SK-N-SH treated with all-trans-retinoic acid at 6 μM for 48 hours (cell line): Measurements from ENCODE around the gene PIM2.

Source experiments
- ATAC-seq: fragments of 200-7000 bp; cut with Tn5 transposase; 3 replicates; pipeline ENCODE4 v1.9.1; 2020; ENCODE audit warnings: mild to moderate bottlenecking, moderate library complexity
- ARNTL ChIP-seq: fragments of 450-650 bp; formaldehyde crosslinking; IDR thresholded peaks from 2 replicates; pipeline ENCODE4 v1.5.0; 2020; ENCODE audit warnings: low read depth, mild to moderate bottlenecking, moderate library complexity, borderline replicate concordance
- BACH2 ChIP-seq: fragments of 250-450 bp; sonication (Bioruptor Pico); IDR thresholded peaks from 2 replicates; pipeline ENCODE4 v1.9.0; 2021; ENCODE audit warnings: mild to moderate bottlenecking, borderline replicate concordance
- CREB5 ChIP-seq: fragments of 250-450 bp; sonication (Bioruptor Pico); IDR thresholded peaks from 2 replicates; pipeline ENCODE4 v1.5.1; 2020; ENCODE audit warnings: low read depth, mild to moderate bottlenecking, moderate library complexity
- CSDC2 ChIP-seq: fragments of 250-450 bp; sonication (Bioruptor Pico); IDR thresholded peaks from 2 replicates; pipeline ENCODE4 v1.5.0; 2020; ENCODE audit warnings: mild to moderate bottlenecking, moderate library complexity
- ESRRG ChIP-seq: fragments of 250-450 bp; sonication (Bioruptor Pico); IDR thresholded peaks from 2 replicates; pipeline ENCODE4 v1.6.1; 2021; ENCODE audit warnings: mild to moderate bottlenecking
- GLIS3 ChIP-seq: fragments of 250-450 bp; sonication (Bioruptor Pico); IDR thresholded peaks from 2 replicates; pipeline ENCODE4 v1.5.0; 2020; ENCODE audit warnings: mild to moderate bottlenecking, moderate library complexity
- ISL1 ChIP-seq: fragments of 250-450 bp; sonication (Bioruptor Pico); IDR thresholded peaks from 2 replicates; pipeline ENCODE4 v2.1.2; 2022; ENCODE audit warnings: mild to moderate bottlenecking, moderate library complexity
- OSR1 ChIP-seq: fragments of 250-450 bp; sonication (Bioruptor Pico); IDR thresholded peaks from 2 replicates; pipeline ENCODE4 v1.8.0; 2022; ENCODE audit warnings: moderate library complexity, mild to moderate bottlenecking, inconsistent platforms
- PATZ1 ChIP-seq: fragments of 250-450 bp; sonication (Bioruptor Pico); IDR thresholded peaks from 2 replicates; pipeline ENCODE4 v1.8.0; 2020; ENCODE audit warnings: mild to moderate bottlenecking, moderate library complexity, borderline replicate concordance
- POU6F1 ChIP-seq: fragments of 250-450 bp; sonication (Bioruptor Pico); IDR thresholded peaks from 2 replicates; pipeline ENCODE4 v1.8.0; 2021; ENCODE audit warnings: low read depth, mild to moderate bottlenecking, moderate library complexity, borderline replicate concordance
- PPARA ChIP-seq: fragments of 250-450 bp; sonication (Bioruptor Pico); IDR thresholded peaks from 2 replicates; pipeline ENCODE4 v1.5.0; 2020; ENCODE audit warnings: mild to moderate bottlenecking, borderline replicate concordance
- RARB ChIP-seq: fragments of 250-450 bp; sonication (Bioruptor Pico); IDR thresholded peaks from 2 replicates; pipeline ENCODE4 v1.8.0; 2021; ENCODE audit warnings: mild to moderate bottlenecking, moderate library complexity
- SNAI2 ChIP-seq: fragments of 250-450 bp; sonication (Bioruptor Pico); IDR thresholded peaks from 2 replicates; pipeline ENCODE4 v1.5.0; 2020; ENCODE audit warnings: mild to moderate bottlenecking, moderate library complexity
- TCF4 ChIP-seq: fragments of 250-450 bp; sonication (Bioruptor Pico); IDR thresholded peaks from 2 replicates; pipeline ENCODE4 v1.8.0; 2021; ENCODE audit warnings: mild to moderate bottlenecking, moderate library complexity, borderline replicate concordance
- TSHZ2 ChIP-seq: fragments of 250-450 bp; sonication (Bioruptor Pico); IDR thresholded peaks from 2 replicates; pipeline ENCODE4 v1.5.0; 2020; ENCODE audit warnings: mild to moderate bottlenecking, moderate library complexity
- ZC3H10 ChIP-seq: fragments of 250-450 bp; sonication (Bioruptor Pico); IDR thresholded peaks from 2 replicates; pipeline ENCODE4 v1.5.1; 2021; ENCODE audit warnings: mild to moderate bottlenecking, moderate library complexity
- ZFP3 ChIP-seq: fragments of 250-450 bp; sonication (Bioruptor Pico); IDR thresholded peaks from 2 replicates; pipeline ENCODE4 v1.5.0; 2020; ENCODE audit warnings: mild to moderate bottlenecking, moderate library complexity
- ZFP30 ChIP-seq: fragments of 450-650 bp; formaldehyde crosslinking; IDR thresholded peaks from 2 replicates; pipeline ENCODE4 v1.5.0; 2022; ENCODE audit warnings: mild to moderate bottlenecking, moderate library complexity
- ZNF565 ChIP-seq: fragments of 450-650 bp; formaldehyde crosslinking; conservative IDR thresholded peaks from 2 replicates; pipeline ENCODE4 v1.5.0; 2020; ENCODE audit warnings: low read depth, mild to moderate bottlenecking, moderate library complexity
- ZNF70 ChIP-seq: fragments of 450-650 bp; formaldehyde crosslinking; IDR thresholded peaks from 2 replicates; pipeline ENCODE4 v1.5.0; 2020; ENCODE audit warnings: mild to moderate bottlenecking, moderate library complexity
- ZNF8 ChIP-seq: fragments of 450-650 bp; formaldehyde crosslinking; IDR thresholded peaks from 2 replicates; pipeline ENCODE4 v1.5.0; 2020; ENCODE audit warnings: mild to moderate bottlenecking, moderate library complexity

Gene PIM2

GRCh38 chrX:48902135-48902534 lies 16.7 kb downstream of the PIM2 start:
- ATAC-seq, result no peak
- TF ChIP-seq PPARA (CRISPR knock-in tag) (no peak), PATZ1 (CRISPR knock-in tag) (no peak), ZFP3 (CRISPR knock-in tag) (no peak), RARB (no peak), TCF4 (CRISPR knock-in tag) (no peak), CREB5 (CRISPR knock-in tag) (no peak), ZNF8 (CRISPR knock-in tag) (no peak), POU6F1 (CRISPR knock-in tag) (no peak), ESRRG (CRISPR knock-in tag) (no peak), ZFP30 (CRISPR knock-in tag) (no peak), ZNF565 (CRISPR knock-in tag) (no peak), ZC3H10 (CRISPR knock-in tag) (no peak), CSDC2 (CRISPR knock-in tag) (no peak), GLIS3 (CRISPR knock-in tag) (no peak), OSR1 (CRISPR knock-in tag) (no peak), SNAI2 (no peak)

GRCh38 chrX:48901069-48901468 lies 17.8 kb downstream of the PIM2 start:
- TF ChIP-seq ZNF8 (CRISPR knock-in tag) (no peak), ZNF565 (CRISPR knock-in tag) (no peak), OSR1 (CRISPR knock-in tag) (no peak), ESRRG (CRISPR knock-in tag) (no peak), ARNTL (no peak), RARB (no peak), TSHZ2 (no peak), ZNF70 (no peak), ISL1 (CRISPR knock-in tag) (no peak), TCF4 (CRISPR knock-in tag) (no peak), ZFP3 (CRISPR knock-in tag) (no peak), ZC3H10 (CRISPR knock-in tag) (no peak), GLIS3 (CRISPR knock-in tag) (no peak), POU6F1 (CRISPR knock-in tag) (no peak), BACH2 (CRISPR knock-in tag) (no peak), PPARA (CRISPR knock-in tag) (no peak), CREB5 (CRISPR knock-in tag) (no peak)
- no peak for ATAC-seq
